KMS-11 (cell line): ENCODE measurements around the gene NSMCE3.

Experiments
- H2AFZ ChIP-seq: fragments of 200-600 bp; sonication (generic); 2 replicates; pipeline ENCODE4 v1.6.1; 2016; ENCODE audit warnings: antibody characterized with exemption, mixed run types, low read depth
- H3K27ac ChIP-seq: fragments of 200-600 bp; sonication (generic); 2 replicates; pipeline ENCODE4 v1.6.1; 2016; ENCODE audit warnings: mild to moderate bottlenecking, mixed run types
- H3K27me3 ChIP-seq: fragments of 200-600 bp; sonication (generic); 2 replicates; pipeline ENCODE4 v1.6.1; 2017; ENCODE audit warnings: mild to moderate bottlenecking, low read depth, mixed run types, moderate library complexity; ENCODE audit not compliant: insufficient read depth
- H3K36me3 ChIP-seq: fragments of 200-600 bp; sonication (generic); 2 replicates; pipeline ENCODE4 v1.6.1; 2017; ENCODE audit warnings: mild to moderate bottlenecking, mixed run types; ENCODE audit not compliant: insufficient read depth
- H3K4me1 ChIP-seq: fragments of 200-600 bp; sonication (generic); 2 replicates; pipeline ENCODE4 v1.6.1; 2016; ENCODE audit warnings: mild to moderate bottlenecking, low read depth, mixed run types; ENCODE audit not compliant: poor library complexity, severe bottlenecking
- H3K4me2 ChIP-seq: fragments of 200-600 bp; sonication (generic); 2 replicates; pipeline ENCODE4 v1.7.0; 2016; ENCODE audit warnings: mild to moderate bottlenecking, mixed run types
- H3K4me3 ChIP-seq: fragments of 200-600 bp; sonication (generic); IDR thresholded peaks from 2 replicates; pipeline ENCODE4 v1.6.1; 2017; ENCODE audit warnings: low read depth, low read length, mixed read lengths; ENCODE audit not compliant: insufficient read depth
- H3K79me2 ChIP-seq: fragments of 200-600 bp; sonication (generic); 2 replicates; pipeline ENCODE4 v1.6.1; 2016; ENCODE audit warnings: low read depth, mixed run types; ENCODE audit not compliant: insufficient read depth
- H3K9ac ChIP-seq: fragments of 200-600 bp; sonication (generic); 2 replicates; pipeline ENCODE4 v1.6.1; 2016; ENCODE audit warnings: mild to moderate bottlenecking, mixed run types
- H4K20me1 ChIP-seq: fragments of 200-600 bp; sonication (generic); 2 replicates; pipeline ENCODE4 v1.6.1; 2016; ENCODE audit warnings: mild to moderate bottlenecking, mixed run types; ENCODE audit not compliant: insufficient read depth
- TF ChIP-seq, protein P1 (sequence below): fragments of 200-600 bp; sonication (generic); conservative IDR thresholded peaks from 2 replicates; pipeline ENCODE4 v1.6.1; 2017; ENCODE audit warnings: low read depth, mild to moderate bottlenecking, antibody characterized with exemption, low read length, moderate library complexity, mixed read lengths

The NSMCE3 gene

GRCh38 chr15:29263289-29263688 lies 6.3 kb downstream of the NSMCE3 start:
- peaks cover 6% of the 10 kb centered on the region for H3K4me1 ChIP-seq
- H3K4me2 ChIP-seq = no peak overlapping the region
- H4K20me1 ChIP-seq = no peaks in the 10 kb centered on the region
- no peaks in the 10 kb centered on the region for H3K27me3 ChIP-seq
- H3K27ac ChIP-seq = no peak overlapping the region
- no peak overlapping the region for H3K4me3 ChIP-seq
- no peak overlapping the region for H3K9ac ChIP-seq
- H3K79me2 ChIP-seq = peaks cover under 1% of the 10 kb centered on the region; the same call in 1 of the 2 replicates
- no peaks in the 10 kb centered on the region for H3K36me3 ChIP-seq
- no peak overlapping the region for H2AFZ ChIP-seq
- TF ChIP-seq, protein P1, sequence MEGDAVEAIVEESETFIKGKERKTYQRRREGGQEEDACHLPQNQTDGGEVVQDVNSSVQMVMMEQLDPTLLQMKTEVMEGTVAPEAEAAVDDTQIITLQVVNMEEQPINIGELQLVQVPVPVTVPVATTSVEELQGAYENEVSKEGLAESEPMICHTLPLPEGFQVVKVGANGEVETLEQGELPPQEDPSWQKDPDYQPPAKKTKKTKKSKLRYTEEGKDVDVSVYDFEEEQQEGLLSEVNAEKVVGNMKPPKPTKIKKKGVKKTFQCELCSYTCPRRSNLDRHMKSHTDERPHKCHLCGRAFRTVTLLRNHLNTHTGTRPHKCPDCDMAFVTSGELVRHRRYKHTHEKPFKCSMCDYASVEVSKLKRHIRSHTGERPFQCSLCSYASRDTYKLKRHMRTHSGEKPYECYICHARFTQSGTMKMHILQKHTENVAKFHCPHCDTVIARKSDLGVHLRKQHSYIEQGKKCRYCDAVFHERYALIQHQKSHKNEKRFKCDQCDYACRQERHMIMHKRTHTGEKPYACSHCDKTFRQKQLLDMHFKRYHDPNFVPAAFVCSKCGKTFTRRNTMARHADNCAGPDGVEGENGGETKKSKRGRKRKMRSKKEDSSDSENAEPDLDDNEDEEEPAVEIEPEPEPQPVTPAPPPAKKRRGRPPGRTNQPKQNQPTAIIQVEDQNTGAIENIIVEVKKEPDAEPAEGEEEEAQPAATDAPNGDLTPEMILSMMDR = no peak

DNA sequence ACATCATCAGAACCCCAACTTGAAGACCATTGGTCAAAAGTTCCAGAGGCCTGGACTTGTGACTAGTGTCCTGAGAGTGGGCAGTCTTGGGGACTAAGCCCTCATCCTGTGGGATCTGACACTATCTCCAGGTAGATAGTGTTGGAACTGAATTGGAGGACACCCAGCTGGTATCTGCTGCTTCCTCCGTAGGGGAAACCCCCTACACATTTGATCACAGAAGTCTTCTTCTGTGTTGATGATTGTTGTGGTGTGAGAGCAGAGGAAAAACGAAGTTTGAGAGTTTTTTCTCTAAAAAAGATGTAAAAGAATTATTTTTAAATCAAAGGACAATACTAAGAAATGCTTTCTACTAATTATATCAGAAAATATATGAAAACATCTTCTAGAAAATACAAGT lies 6.9 kb downstream of the NSMCE3 start:
- H3K4me2 ChIP-seq = no peak overlapping the region
- no peaks in the 10 kb centered on the region for H3K36me3 ChIP-seq
- no peak overlapping the region for H3K9ac ChIP-seq
- H3K4me3 ChIP-seq = no peak overlapping the region
- no peak overlapping the region for H2AFZ ChIP-seq
- no peaks in the 10 kb centered on the region for H4K20me1 ChIP-seq
- H3K4me1 ChIP-seq = peaks cover under 1% of the 10 kb centered on the region
- H3K27me3 ChIP-seq = no peaks in the 10 kb centered on the region
- TF ChIP-seq, protein P1 = no peak
- H3K79me2 ChIP-seq = no peaks in the 10 kb centered on the region
- H3K27ac ChIP-seq = no peak overlapping the region

DNA sequence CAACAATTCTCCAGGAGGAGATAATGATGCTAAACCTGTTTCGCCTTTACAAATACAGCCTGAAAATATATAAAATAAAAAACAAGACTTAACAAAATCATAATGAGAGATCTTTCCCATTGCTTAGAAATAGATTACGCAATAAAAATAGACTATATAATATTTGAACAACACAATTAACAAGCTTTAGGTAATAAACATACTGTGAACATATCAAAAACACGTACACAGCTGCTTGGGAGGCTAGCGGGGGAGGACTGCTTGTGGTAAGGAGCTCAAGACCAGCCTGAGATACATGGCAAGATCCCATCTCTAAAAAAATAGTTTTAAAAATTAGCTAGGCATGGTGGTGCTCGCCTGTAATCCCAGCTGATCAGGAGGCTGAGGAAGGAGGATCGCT lies 8.7 kb downstream of the NSMCE3 start:
- H3K4me3 ChIP-seq = no peak overlapping the region
- H3K27ac ChIP-seq = no peak overlapping the region
- H3K4me2 ChIP-seq = no peak overlapping the region
- no peaks in the 10 kb centered on the region for H3K4me1 ChIP-seq
- no peak overlapping the region for H2AFZ ChIP-seq
- H3K27me3 ChIP-seq = no peaks in the 10 kb centered on the region
- no peak overlapping the region for H3K9ac ChIP-seq
- H3K36me3 ChIP-seq = no peaks in the 10 kb centered on the region
- no peaks in the 10 kb centered on the region for H4K20me1 ChIP-seq
- no peaks in the 10 kb centered on the region for H3K79me2 ChIP-seq
- TF ChIP-seq, protein P1 = no peak

GRCh38 chr15:29259233-29259632 lies 10.4 kb downstream of the NSMCE3 start:
- H3K9ac ChIP-seq = no peak overlapping the region
- H3K4me3 ChIP-seq = no peak overlapping the region
- H3K79me2 ChIP-seq = no peaks in the 10 kb centered on the region
- H3K4me1 ChIP-seq = no peaks in the 10 kb centered on the region
- TF ChIP-seq, protein P1 = no peak
- no peaks in the 10 kb centered on the region for H4K20me1 ChIP-seq
- no peak overlapping the region for H3K4me2 ChIP-seq
- H3K36me3 ChIP-seq = no peaks in the 10 kb centered on the region
- H3K27ac ChIP-seq = no peak overlapping the region
- H3K27me3 ChIP-seq = no peaks in the 10 kb centered on the region
- H2AFZ ChIP-seq = no peak overlapping the region
